T-helper 9 cell (primary cell): Measurements from ENCODE around the gene SYNJ2.

Source experiments
- DNase-seq: peaks from one replicate; pipeline ENCODE4 v3.0.0-alpha.2; 2020

Gene SYNJ2

GRCh38 chr6:158015188-158015506 lies 33.5 kb downstream of the SYNJ2 start:
- no peak for DNase-seq

GRCh38 chr6:158016571-158017383 lies 35.1 kb downstream of the SYNJ2 start:
- no peak for DNase-seq

GRCh38 chr6:158017621-158018040 lies 36.0 kb downstream of the SYNJ2 start:
- no peak for DNase-seq

GRCh38 chr6:158018041-158018771 lies 36.5 kb downstream of the SYNJ2 start:
- DNase-seq: no peak

- DNase-seq: no peak
Measured at GRCh38 chr6:158018851-158019361, 37.2 kb downstream of the SYNJ2 start.

- no peak for DNase-seq
Measured at GRCh38 chr6:158019416-158019815, 37.8 kb downstream of the SYNJ2 start.

GRCh38 chr6:158020272-158020711 lies 38.6 kb downstream of the SYNJ2 start:
- no peak for DNase-seq

- DNase-seq: no peak
Measured at GRCh38 chr6:158020811-158021210, 39.1 kb downstream of the SYNJ2 start.

GRCh38 chr6:158021376-158021775 lies 39.7 kb downstream of the SYNJ2 start:
- DNase-seq: no peak

GRCh38 chr6:158021814-158022748 lies 40.4 kb downstream of the SYNJ2 start:
- no peak for DNase-seq

- no peak for DNase-seq
Measured at GRCh38 chr6:158022749-158023596, 41.3 kb downstream of the SYNJ2 start.

GRCh38 chr6:158023597-158023939 lies 41.9 kb downstream of the SYNJ2 start:
- no peak for DNase-seq

- DNase-seq: no peak
Measured at GRCh38 chr6:158024566-158025297, 43.1 kb downstream of the SYNJ2 start.

GRCh38 chr6:158026054-158026900 lies 44.6 kb downstream of the SYNJ2 start:
- DNase-seq: peak; percentile 68

- no peak for DNase-seq
Measured at GRCh38 chr6:158026901-158027589, 45.4 kb downstream of the SYNJ2 start.

GRCh38 chr6:158027590-158028285 lies 46.1 kb downstream of the SYNJ2 start:
- no peak for DNase-seq

GRCh38 chr6:158028421-158028820 lies 46.8 kb downstream of the SYNJ2 start:
- no peak for DNase-seq

- DNase-seq: no peak
Measured at GRCh38 chr6:158028876-158029275, 47.2 kb downstream of the SYNJ2 start.

GRCh38 chr6:158029668-158030230 lies 48.1 kb downstream of the SYNJ2 start:
- DNase-seq: no peak
